HG02623 (cell line): ENCODE measurements around the gene CPE.
"Not testable (repeated sequence)": the region's sequence is repeated elsewhere in the genome, so short reads cannot be mapped to it uniquely, and the experiment has no call there.

Experiments
- ATAC-seq: cut with Tn5 transposase; IDR thresholded peaks from one replicate; pipeline ENCODE4 v1.9.1; 2021; ENCODE audit warnings: moderate library complexity; ENCODE audit not compliant: unreplicated experiment

The CPE gene

DNA sequence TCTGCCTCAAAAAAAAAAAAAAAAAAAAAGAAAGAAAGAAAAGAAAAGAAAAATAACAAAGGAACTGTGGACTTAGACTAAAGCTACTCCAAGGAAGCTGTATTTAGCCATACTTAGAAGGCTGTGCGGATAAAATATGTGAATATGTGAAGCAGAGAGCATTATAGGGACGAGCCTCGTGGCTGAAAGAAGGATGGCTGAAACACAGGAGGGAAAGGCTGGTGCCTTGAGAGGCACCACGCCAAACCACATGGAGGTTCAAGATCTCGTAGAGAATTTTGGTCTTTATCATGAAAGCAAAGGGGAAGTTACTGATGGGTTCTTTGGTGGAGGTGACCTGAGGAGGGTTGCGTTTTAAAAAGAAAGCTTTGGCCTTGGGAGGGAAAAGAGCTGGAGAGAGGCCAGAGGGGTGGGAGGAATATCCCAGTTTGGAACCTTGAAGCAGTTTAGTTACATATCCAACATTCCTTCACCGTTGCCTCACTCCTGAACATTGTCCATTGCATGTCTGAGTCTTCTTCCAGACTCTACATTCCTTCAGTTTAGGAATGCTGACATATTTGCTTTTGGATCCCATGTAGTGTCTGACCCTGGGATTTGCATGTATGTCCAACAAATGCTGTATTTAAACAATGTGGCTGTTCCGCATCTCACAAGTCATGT, 82.5 kb downstream of the CPE start:
- ATAC-seq = no peak

DNA sequence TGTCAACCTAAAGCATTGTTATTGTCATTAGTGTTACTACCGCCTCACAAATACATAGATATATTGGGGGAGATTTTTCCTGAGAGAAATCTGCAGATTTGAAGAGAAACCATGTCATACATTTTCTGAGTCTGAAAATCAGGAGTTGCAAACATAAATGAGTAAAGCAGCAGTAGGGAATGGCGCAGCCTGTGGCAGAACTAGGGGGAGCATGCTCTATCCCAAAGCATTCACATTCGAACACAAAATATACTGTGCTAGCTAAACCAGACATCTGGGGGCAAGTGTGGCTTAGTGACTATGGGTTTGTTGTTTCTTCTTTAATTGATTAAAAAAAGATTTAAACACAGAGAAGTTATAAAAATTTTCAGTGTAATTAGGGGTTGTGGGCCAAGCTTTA, 83.2 kb downstream of the CPE start:
- no peak for ATAC-seq

DNA sequence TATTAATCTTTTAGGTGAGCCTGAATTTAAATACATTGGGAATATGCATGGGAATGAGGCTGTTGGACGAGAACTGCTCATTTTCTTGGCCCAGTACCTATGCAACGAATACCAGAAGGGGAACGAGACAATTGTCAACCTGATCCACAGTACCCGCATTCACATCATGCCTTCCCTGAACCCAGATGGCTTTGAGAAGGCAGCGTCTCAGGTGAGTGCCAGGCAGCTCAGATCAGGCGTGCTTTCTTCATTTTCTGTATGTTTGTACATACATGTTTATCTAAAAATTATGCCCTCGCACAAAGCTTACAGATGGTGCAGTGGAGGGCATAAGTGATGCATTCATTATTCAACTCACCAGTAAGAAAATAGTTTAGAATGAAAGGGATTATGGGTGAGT, 85.6 kb downstream of the CPE start:
- ATAC-seq = no peak

DNA sequence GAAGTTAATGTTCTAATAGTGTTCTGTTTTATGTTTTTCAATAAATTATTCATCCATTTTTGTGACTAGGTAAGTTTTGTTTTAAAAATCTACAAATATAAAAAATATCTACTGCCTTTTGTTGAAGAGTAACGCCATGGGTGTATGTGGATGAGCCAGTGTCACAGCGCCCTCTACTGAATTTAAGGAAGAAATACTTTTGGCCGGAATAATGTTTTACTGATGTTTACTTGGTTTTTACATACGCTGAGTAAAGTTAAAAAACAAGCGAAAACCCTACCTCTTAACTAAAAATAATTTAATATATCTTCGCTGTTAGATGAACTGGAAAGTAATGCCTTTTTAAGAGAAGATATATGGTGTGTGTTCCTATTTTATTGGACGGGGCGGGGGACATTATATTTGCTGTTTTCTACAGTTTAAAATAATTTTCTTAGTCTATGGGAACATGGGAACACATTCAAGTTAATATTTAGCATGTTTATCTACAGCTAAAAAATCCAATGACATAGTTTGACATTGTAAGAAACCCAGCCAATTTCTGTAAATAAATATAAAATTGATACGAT, 86.1 kb downstream of the CPE start:
- peak; percentile 66 for ATAC-seq

DNA sequence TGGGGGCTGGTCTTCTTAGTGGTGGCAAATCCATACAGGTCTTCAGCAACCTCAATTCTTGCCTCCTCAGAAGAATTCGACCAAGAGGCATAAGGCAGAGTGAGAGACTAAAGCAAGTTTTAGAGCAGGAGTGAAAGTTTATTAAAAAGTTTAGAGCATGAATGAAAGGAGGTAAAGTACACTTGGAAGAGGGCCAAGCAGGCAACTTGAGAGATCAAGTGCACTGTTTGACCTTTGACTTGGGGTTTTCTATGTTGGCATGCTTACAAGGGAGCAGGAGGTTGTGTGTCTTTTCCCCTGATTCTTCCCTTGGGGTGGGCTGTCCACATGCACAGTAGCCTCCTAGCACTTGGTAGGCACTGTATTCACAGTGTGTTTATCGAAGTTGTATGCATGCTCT, 91.2 kb downstream of the CPE start:
- ATAC-seq = no peak

DNA sequence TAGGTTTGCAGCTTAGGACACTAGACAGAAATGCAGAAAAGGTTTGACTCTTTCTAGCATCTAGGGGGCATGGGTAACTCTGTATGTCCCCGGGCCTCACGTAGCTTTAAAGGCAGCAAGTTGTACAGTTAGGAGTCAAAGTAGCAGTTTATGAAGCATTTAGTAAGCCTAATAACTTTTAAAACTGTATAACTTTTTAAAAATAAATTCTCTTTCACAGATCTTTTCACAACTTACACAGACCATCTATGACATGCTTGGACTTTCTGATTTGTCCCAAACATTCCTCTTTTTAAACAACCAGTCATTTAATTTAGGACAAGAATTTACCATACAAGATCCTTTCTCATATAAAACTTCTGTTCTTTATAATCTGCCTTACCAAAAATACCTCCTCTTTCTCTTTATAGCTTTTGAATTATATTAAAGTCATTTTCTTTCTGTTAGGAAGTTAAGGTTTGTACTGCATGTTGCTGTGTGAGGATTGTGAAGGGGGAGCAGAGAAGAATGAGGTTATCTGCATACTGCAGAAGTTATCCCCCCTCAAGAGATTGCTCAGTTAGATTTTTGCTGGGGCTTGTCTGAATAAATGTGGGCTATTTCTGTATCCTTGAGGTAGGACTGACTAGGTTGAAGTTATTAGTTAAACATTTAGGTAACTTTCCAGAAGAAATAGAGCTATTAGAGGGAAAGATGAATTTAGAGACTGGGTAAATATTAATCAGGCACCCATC, 94.3 kb downstream of the CPE start:
- ATAC-seq = no peak

DNA sequence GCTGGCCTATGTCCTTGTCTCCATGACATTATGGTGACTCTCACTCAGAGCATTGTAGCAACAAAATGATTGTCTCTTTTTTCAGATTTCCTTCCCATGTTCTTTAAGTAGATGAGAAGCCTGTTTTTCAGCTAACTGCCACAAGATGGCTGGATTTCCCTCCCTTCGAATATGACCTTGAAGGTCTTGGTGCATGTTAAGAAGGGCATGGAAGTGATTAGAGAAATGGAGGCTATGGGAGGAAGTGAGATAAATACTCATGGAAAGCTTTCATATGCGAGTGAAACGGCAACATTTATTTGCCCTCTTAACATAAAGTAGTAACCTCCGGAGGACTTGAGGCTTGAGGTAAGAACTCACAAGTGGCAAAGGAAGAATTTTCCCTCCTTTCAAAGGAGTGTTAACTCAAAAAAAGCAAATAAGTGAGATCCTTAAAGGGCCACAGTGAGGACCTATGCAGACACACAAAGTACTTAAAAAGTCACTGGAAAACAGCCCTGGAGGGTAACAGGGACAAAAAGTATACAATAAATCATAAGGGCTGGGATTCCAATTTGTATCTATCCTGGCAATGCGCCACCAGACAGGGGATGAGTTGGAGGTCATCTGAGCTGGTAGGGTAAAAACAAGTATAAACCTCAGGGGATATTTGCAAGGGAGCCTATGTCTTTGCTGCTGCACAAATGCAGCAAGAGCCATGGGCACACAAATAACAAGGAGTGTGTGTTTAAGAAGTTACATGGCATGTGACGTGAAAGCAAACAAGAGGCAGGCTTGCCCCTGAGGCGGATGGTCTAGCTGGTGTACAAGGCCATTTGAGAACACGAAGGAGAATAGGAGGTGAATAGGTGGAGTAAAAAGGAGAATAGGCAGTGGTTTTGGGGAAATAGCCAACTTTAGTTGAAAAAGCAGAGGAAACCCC, 96.2 kb downstream of the CPE start:
- no peak for ATAC-seq

DNA sequence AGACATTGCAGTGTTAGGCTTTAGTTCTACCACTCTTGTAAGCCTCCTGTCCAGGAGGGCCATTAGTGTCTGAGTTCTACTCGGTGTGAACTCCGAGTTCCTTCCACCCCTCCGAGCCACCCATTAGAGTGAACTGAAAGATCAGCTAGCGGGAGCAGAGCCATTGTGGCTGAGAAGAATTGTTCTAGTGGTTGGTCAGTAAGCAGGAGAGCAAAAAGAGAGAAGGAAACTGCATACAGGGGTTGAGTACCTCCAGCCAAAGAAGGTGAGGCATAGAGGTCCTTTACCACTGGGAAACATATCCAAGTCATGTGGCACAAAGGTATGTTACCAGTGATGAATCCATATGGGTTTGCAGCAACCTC, 96.9 kb downstream of the CPE start:
- no peak for ATAC-seq

DNA sequence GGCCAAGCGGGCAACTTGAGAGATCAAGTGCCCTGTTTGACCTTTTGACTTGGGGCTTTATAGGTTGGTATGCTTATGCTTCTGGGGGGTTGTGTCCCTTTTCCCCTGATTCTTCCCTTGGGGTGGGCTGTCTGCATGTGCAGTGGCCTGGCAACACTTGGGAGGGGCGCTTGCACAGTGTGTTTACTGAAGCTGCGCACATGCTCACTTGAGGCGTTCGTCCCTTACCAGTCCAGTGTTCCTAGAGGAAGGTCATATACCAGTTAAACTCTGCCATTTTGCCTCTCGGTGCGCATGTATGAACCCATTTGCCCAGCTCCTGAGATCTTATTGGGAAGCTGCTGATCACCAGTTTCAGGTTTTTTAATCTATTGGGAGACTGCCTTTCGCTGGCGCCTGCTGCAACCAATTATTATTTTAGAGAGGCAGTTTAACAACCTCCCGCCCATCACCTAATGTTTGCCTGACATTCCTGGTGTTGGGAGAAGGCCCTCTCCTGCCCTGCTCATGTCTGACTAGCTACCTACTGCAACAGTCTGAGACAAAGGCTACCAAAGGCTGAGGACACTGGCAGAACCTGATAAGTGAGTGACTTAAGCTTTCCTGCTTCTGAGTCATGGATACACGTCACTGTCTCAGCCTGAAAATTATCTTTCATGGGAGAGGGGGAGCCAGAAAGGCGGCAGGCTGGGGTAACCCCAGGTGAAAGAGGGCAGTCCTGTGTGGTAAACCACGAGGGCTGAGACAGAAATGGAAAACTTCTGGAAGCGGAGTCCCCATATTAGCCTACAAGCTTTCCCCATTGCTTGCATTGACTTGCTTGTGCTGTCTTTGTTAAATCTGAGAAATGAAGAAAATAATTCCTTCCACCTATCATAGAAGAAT, 97.6 kb downstream of the CPE start:
- ATAC-seq = no peak

DNA sequence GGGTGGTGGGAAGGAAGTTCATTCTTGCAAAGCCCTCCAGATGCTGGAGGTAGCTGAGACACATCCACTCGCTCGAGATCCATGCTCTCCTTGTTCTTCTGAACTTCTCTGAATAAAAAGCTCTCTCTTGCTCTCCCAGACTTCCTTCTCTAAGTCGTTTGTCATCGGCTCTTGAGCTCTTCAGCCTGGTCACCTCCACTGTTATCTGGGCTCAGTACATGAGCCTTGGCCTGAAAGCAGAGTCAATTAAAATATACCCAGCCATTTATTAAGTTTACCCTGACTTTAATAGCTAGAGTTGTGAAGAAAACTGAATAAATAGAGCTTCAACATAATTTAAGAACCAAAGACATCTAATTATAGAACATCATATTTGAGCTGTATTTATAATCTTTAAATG, 99.0 kb downstream of the CPE start:
- ATAC-seq = no peak

DNA sequence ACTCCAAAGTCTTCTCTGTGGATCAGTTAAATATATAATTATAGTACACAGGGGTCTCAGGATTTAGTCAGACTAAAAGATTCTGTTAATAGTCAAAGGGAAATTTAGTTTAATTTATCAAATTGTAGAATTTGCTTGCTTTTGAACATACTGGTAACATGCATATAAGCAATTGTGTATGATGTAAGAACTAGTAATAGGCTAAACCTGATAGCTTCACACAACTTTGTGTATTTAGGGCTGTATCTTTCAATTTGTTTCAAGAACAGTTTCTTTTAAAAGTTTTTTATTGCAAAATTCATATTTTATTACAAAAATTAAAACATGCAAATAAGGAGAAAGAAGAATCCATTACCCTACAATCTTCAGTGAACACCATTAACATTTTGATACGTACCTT, 99.5 kb downstream of the CPE start:
- ATAC-seq = no peak

DNA sequence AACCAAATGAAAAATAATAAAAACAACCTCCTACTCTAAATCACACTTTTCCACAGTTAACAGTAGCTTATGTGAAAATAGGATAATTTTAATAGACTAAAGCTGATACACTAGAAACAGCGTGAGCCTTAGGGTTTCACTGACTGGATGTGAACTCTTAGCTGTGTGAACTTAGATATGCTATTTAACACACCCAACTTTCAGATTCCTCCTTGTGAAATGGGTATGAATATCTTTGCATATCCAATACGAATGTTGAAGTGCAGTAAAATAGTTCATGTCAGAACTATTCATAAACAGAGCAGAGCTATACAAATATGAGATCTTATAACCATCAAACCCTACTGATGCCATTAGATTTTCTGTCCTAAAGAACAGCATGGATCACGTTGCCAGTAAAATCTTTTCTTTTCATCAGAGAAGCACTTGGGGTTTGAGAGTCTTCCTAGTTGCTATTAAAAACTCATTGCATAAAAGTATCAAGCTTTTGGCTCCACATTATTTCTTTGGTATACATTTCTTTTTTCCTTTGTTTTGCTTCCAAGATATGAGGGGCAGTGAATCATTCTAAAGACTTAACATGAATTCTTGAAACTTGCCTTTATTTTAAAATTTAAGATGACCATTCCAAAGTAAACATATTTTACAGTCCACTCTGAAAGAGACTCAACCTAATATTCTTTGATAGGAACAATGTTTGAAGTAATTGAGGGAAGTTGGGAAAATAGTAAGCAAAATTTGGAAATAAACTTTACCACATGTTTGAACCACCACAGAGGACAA, 102.4 kb downstream of the CPE start:
- no peak for ATAC-seq

DNA sequence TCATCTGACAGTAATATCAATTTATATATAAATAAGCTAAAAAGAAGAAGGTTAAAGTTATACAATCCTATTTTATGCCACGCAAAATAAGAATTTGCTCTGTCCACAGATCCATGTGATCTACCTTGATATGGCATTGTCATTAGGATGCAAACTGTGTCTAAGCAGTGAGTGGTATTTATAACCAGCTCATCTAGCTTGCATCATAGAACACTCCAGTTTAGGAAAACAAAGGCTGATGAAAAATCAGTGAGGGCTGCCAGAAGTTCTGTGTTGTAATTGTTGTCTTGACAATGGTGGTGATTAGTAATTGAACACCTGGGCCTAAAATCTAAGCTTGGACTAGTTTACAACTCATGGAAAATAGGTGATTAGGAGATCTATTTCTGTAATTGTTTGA, 111.0 kb downstream of the CPE start:
- no peak for ATAC-seq

DNA sequence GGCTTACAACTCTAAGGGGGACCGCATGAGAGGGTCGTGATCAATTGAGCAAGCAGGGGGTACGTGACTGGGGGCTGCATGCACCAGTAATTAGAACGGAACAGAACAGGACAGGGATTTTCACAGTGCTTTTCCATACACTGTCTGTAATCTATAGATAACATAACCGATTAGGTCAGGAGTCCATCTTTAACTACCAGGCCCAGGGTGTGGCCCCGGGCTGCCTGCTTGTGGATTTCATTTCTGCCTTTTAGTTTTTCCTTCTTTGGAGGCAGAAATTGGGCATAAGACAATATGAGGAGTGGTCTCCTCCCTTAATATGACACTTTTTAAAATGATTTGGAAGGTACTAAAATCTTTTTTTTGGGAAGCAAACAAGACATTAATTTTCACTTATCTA, 113.8 kb downstream of the CPE start:
- not testable (repeated sequence) for ATAC-seq

DNA sequence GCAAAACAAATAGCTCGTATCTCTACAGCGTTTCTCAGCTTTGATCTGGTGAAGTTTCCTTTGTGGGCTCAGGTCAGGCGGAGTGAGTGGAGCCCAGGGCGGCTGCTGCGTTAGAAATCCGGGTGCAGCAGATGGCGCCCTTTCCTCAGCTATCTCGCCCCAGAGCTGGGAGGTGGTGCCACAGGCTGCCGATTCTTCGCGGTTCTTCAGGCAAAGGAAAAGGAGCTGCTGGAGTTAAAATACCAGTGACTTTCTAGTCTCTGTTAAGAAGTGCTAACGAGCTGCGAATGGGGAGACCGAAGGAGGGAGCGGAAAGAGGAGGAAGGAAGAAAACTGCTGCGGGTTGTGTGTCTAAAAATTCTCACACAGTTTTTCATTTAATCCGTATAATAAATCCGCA, 114.6 kb downstream of the CPE start:
- ATAC-seq = peak; percentile 94

DNA sequence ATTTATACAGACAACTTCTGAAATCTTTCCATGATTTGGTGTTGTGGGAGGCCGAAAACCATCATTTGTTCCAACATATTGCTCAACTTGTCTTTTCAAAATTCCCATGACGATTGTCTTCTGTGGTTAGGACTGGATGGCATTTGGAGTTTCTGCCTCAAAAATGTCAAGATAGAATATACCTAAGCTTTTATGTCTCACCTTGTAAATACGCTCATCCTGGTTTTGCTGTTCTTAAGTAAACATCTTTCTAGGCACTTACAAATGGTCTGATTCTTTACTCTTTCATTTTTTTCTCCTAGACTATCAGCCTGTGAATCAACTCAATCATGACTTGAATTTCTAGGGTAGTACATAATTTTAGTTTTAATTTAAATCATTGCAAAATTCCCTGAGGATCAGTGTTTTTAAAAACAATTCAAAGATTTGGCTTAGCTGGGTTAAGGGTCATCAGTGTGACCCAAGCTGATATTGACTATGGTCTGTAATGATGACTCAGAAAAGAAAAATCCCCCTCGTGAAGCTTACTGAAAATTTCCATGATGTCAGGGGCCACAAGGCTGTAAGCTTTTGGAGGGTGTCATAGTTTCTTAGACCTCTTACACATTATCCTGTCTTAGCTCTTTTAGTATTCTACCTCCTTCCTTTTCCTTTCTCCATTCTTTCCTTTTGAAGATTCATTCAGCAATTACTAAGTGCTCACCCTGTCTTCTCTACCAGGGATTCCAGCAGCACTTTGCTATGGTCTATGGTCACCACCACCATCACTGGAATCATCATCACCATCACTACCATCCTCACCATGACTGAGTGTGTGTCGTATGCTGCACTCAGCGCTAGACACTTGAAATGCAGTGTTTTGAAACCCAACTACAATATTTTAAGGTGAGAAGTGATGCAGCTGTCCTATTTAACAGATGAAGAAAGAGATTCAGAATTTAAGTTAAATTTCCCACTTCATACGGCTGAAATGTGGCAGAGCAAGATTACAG, 124.4 kb downstream of the CPE start:
- ATAC-seq = no peak

DNA sequence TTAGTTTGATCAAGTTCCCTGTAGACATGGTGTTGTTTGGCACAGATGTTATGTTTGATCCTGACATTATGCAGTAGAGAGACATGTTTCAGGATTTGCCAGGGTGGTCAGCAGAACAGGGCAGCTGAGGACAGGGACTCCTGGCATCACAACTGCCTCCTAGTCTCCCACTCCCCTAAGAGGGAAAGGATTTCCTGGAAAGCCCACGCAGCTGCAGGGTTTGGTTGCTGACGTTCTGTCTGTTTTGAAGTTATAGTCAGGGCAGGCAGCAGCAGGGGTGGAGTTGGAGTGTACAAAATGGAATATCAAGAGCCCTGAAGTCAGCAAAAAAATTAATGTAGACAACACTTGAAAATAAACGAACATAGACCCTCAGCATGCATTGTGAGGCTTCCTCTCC, 125.4 kb downstream of the CPE start:
- ATAC-seq = no peak

DNA sequence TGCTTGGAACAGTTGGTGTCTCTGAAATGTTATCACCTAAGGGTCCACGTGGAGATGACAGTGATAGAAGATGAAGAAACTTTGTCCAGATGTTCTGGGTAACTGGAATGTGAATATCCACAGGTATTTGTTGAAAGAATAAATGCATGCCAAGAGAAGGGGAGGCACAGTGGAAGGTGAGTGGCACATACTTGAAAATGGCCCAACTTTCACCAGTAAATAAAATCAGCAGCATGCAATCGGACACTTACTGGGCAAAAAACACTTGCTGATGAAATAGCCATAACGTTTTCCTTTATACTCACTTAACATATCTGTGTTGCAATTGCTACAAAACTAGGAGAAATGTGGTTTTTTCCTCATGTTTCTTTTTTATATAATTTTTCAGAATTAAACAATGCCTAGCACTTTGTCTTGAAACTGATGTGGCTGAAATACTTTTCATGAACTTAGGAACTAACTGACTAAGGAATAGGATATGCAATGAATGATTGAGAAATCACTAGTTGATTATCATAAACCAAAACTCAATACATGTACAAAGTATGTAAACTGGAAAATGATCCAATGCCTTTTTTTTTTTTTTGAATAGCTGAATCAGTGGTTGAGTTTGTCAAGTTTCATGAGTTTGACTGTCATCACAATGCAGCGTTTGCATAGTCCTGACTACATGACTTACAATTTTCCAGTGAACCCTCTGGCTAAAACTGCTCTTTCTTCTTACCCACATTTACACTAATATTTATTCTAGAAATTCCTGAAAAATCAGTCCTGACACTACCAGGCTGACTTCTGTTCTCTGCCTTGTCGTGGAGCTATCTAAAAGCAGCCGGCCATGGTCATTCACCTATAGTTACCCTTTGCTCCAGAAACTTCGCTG, 127.4 kb downstream of the CPE start:
- no peak for ATAC-seq
